ENCODE data around the gene ZNF700.
"Not testable (repeated sequence)": the region's sequence is repeated elsewhere in the genome, so short reads cannot be mapped to it uniquely, and the experiment has no call there.

The ZNF700 gene

DNA sequence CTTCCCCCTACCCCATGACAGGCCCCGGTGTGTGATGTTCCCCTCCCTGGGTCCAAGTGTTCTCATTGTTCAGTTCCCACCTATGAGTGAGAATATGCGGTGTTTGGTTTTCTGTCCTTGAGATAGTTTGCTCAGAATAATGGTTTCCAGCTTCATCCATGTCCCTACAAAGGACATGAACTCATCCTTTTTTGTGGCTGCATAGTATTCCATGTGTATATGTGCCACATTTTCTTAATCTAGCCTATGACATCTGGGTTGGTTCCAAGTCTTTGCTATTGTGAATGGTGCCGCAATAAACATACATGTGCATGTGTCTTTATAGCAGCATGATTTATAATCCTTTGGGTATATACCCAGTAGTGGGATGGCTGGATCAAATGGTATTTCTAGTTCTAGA, 13.5 kb downstream of the ZNF700 start:
- in situ Hi-C loops (cut with MboI; ENCODE audit: low sequenced_read_pairs): not testable (repeated sequence)

DNA sequence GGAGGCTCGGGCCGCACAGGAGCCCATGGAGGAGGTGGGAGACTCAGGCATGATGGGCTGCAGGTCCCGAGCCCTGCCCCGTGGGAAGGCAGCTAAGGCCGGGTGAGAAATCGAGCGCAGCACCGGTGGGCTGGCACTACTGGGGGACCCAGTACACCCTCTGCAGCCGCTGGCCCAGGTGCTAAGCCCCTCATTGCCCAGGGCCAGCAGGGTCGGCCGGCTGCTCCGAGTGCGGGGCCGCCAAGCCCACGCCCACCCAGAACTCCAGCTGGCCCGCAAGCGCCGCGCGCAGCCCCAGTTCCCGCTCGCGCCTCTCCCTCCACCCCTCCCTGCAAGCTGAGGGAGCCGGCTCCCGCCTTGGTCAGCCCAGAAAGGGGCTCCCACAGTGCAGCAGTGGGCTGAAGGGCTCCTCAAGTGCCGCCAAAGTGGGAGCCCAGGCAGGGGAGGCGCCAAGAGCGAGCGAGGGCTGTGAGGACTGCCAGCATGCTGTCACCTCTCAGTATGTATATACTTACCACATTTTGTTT, 16.5 kb downstream of the ZNF700 start:
- in situ Hi-C loops (cut with MboI; ENCODE audit: low sequenced_read_pairs): not testable (repeated sequence)

DNA sequence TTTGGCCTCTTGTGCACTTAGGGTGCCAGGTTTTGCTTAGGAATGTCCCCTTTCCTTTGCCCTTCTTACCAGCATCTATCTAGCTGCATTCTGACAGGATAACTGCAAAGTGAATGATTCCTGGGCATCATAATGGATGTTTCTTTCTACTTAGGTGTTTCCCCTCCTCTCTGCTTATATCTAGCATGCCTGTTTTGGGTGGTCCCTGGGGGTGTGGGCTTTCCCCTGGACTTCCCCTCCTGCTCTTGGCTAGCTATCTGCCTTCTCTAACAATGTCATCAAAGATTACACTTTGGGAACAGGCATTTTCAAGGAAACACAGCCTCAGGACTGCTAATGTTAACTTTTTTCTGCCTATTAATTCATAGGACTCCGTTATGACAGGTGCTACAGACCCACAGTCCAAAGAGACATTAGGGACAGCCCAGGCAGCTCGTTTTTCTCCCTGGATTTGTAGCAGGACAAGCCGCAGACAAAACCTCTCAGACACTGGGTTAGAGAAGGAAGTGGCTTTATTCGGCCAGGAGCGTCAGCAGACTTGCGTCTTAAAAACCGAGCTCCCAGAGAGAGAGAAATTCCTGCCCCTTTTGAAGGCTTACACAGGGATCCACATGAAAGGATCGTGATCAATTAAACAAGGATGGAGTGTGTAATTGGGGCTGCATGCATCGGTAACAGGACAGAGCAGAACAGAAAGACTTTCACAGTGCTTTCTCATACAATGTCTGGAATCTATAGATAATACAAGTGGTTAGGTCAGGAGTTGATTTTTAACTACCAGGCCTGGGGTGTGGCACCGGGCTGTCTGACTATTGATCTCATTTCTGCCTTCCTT, 17.3 kb downstream of the ZNF700 start:
- in situ Hi-C loops (cut with MboI; ENCODE audit: low sequenced_read_pairs): no loop called here

DNA sequence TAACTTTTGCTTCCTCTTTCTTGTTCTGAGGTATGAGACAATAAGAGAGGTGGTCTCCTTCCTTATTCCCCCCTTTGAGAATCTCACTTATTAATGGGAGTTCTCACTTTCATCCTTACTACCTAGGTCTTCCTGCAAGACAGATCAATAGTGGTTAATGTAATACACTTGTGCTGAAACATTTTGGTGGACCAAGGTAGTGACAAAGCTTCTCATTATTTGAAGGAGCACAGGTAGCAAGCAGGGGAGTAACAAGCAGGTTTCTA, 17.9 kb downstream of the ZNF700 start:
- in situ Hi-C loops (cut with MboI; ENCODE audit: low sequenced_read_pairs): no loop called here

DNA sequence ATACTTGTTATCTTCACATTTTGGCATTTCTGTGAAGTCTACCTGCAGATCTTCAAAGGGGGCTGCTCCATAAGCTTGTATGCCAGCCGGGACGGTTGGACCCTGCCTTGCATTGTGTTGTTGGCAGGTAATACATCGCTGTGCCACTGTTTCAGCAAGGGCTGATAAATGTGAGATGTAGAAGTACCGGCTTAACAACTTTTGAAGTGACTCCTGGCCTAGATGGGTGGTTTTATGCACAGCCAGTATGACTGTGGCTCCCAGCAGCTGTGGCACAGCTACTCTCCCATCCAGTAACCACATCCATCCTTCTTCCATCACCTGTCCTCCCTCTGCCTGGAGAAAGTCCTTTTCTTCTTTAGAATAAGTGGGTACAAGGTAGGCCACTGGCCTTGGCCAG, 19.7 kb downstream of the ZNF700 start:
- in situ Hi-C loops (cut with MboI; ENCODE audit: low sequenced_read_pairs): no loop called here

DNA sequence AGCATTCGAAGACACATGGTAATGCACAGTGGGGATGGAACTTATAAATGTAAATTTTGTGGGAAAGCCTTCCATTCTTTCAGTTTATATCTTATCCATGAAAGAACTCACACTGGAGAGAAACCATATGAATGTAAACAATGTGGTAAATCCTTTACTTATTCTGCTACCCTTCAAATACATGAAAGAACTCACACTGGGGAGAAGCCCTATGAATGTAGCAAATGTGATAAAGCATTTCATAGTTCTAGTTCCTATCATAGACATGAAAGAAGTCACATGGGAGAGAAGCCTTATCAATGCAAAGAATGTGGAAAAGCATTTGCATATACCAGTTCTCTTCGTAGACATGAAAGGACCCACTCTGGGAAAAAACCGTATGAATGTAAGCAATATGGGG, 23.7 kb downstream of the ZNF700 start:
- in situ Hi-C loops (cut with MboI; ENCODE audit: low sequenced_read_pairs): no loop called here

DNA sequence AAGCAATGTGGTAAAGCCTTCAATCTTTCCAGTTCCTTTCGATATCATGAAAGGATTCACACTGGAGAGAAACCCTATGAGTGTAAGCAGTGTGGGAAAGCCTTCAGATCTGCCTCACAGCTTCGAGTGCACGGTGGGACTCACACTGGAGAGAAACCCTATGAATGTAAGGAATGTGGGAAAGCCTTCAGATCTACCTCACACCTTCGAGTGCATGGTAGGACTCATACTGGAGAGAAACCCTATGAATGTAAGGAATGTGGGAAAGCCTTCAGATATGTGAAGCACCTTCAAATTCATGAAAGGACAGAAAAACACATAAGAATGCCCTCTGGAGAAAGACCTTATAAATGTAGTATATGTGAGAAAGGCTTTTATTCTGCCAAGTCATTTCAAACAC, 24.3 kb downstream of the ZNF700 start:
- in situ Hi-C loops (cut with MboI; ENCODE audit: low sequenced_read_pairs): no loop called here

DNA sequence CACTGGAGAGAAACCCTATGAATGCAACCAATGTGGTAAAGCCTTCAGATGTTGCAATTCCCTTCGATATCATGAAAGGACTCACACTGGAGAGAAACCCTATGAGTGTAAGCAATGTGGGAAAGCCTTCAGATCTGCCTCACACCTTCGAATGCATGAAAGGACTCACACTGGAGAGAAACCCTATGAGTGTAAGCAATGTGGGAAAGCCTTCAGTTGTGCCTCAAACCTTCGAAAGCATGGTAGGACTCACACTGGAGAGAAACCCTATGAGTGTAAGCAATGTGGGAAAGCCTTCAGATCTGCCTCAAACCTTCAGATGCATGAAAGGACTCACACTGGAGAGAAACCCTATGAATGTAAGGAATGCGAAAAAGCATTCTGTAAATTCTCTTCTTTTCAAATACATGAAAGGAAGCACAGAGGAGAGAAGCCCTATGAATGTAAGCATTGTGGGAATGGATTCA, 24.7 kb downstream of the ZNF700 start:
- in situ Hi-C loops (cut with MboI; ENCODE audit: low sequenced_read_pairs): not testable (repeated sequence)

DNA sequence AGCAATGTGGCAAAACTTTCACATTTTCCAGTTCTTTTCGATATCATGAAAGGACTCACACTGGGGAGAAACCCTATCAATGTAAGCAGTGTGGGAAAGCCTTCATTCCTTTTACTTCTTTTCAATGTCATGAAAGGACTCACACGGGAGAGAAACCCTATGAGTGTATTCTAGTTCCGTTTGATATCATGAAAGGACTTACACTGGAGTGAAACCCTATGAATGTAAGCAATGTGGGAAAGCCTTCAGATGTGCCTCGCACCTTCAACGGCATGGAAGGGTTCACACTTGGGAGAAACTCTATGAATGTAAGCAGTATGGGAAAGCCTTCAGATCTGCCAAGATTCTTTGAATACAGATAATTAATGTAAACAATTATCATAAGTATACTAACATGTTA, 25.4 kb downstream of the ZNF700 start:
- in situ Hi-C loops (cut with MboI; ENCODE audit: low sequenced_read_pairs): no loop called here

DNA sequence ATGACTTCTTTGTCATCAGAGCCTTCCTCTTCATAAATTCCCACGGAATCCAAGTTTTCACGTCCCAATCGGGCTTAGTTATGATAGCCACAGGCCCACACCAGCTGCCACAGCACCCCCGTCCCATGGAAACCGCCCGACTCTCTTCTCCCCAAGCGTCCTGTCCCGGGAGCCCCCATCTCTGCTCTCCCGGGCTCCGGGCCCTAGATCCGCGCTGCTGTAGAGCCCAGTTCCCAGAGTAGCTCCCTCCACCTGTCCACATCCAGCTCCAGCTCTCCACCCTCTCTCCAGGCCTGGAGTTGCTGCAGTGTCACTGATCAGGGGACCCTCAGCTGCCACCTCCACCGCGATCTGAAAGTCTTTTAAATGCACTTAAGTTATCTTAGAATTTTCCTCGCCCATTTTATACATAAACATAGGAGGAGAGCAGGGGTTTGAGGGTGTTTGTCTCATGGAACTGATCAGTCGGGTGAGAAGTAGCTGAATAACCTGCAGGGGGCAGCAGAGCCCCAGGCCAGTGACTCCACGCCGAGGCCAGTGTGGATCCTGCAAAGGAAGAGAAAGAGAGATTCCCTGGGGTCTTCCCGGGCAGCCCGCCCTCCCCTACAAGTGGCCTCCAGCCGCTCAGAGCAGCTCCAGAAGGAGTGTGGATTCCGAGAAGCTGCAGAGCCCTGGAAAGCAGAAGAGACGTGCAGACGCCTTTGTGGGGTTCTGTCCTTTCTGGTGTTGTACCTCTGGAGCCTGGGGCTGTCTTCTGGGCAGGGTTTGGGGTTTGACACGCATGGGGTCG, 38.9 kb downstream of the ZNF700 start:
- in situ Hi-C loops (cut with MboI; ENCODE audit: low sequenced_read_pairs): no loop called here

DNA sequence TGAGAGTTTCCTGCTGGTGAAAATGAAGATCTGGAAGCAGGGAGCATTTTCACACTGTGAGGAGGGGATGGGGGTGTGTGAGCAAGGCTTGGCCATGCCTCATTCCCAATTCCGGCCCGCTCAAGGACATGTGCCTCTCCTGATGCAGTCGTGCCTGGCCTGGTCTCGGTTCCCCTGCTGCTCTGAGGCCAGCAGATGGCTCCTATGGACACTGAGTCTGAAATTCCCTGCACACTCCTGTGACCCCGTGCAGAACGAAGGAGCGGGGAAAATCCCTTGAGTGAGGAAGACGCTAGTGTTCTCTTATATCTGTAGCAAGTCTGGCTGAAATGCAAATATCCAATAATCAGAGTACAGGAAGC, 39.6 kb downstream of the ZNF700 start:
- in situ Hi-C loops (cut with MboI; ENCODE audit: low sequenced_read_pairs): no loop called here

DNA sequence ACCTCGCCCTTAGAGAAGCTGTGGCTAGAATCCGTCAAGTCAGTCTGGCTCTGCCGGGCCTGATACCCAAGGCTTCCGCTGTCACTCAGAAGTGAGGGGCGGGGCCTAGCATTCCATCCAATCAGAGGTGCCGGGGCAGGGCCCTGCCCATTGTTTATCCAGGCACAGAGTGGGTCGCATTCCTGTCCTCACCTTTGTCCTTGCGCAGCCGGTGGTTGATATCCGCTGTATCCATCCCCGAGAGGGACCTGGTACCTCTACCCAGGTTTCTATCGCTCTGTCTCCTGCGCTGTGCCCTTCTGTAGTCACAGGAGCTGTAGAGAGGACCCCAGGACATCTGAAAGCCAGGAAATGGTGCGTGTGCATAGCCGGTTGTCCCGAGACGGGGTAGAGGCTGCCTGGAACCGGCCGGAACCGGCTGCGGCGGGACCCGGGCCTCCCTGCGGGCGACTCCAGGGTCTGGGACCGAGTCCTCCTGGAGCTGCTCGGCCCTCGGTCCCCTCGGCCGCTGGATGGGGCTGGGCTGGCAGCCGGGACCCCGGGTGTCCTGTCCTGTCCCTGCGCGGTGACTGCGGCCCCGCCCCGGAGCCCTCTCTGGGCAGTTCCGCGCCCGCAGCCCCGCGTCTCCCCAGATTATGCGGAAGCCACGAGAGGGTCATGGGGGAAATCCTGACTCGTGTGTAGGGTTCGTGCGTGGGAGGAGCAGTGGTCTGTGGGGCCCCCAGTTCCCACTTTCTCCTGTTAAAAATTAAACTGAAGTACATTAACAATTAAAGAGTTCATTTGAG, 40.1 kb downstream of the ZNF700 start, which contains the start of gene ZNF763:
ZNF763 (plus strand) TSS at position 183 of the 788 bp plus-strand sequence; CDS start at position 352, 169 bp downstream.
- in situ Hi-C loops (cut with MboI; ENCODE audit: low sequenced_read_pairs): no loop called here

DNA sequence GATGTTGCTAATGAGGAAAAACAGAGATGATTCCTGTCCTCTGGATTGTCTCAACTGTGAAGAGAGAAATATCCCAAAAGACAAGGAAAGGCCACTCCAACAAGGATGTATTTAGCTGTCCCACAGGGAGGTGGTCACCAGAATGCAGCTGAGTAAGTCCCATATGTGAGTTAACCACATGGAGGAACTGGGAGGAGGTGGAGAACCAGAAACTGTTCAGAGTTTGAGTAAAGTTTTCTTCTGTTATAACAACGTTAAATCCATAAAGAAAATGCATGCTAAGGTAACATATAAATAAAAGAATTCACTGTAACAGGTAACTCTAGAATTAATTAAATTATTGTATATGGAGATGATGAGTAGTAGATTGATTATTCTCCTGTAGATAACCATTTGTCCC, 45.3 kb downstream of the ZNF700 start:
- in situ Hi-C loops (cut with MboI; ENCODE audit: low sequenced_read_pairs): no loop called here

DNA sequence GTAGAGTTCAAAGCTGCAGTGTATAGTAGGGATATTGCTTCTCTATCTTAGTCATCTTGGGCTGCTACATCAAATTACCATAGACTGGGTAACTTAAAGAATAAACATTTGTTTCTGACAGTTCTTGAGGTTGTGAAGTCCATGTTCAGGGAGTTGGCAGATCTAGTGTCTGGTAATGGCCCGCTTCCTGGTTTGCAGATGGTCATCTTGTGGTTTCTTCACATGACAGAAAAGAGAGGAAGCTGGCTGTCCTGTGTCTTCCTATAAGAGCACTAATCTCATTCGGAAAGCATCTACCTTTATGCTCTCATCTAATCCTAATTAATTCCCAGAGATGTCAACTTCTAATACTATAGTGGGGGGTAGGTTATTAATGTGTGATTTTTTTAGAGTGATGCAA, 46.1 kb downstream of the ZNF700 start:
- in situ Hi-C loops (cut with MboI; ENCODE audit: low sequenced_read_pairs): no loop called here

DNA sequence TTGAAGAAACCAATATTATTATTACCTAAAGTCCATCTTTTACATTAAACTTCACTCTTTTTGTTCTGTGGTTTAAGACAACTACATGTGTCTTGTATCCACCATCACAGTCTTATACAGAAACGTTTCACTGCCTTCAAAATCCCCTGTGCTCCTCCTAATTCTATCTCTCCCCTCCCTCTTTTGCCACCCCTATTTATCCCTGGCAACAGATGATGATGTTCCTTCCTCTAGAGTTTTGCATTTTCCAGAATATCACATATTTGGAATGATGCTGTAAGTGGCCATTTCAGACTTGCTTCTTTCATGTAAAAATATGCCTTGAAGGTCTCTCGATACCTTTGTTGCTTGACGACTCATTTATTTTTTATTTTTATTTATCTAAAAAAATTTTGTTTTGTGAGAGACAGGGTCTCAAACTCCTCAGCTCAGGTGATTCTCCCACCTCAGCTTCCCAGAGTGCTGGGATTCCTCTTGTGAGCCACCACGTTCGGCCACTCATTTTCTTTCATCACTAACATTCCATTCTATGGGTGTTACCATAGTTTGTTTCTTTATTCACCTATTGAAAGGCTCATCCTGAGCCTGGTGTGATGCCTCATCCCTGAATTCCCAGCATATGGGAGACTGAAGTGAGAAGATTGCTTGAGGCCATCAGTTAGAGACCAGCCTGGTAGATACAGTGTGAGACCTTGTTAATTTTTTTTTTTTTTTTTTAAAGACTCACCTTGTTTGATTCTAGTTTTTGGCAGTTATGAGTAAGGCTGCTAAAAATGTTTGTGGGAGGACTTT, 48.3 kb downstream of the ZNF700 start:
- in situ Hi-C loops (cut with MboI; ENCODE audit: low sequenced_read_pairs): no loop called here

DNA sequence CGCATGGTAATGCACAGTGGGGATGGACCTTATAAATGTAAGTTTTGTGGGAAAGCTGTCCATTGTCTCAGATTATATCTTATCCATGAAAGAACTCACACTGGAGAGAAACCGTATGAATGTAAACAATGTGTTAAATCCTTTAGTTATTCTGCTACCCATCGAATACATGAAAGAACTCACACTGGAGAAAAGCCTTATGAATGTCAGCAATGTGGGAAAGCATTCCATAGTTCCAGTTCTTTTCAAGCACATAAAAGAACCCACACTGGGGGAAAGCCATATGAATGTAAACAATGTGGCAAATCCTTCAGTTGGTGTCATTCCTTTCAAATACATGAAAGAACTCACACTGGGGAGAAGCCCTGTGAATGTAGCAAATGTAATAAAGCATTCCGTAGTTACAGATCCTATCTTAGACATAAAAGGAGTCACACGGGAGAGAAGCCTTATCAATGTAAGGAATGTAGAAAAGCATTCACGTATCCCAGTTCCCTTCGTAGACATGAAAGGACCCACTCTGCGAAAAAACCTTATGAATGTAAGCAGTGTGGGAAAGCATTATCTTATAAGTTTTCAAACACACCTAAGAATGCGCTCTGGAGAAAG, 53.7 kb downstream of the ZNF700 start:
- in situ Hi-C loops (cut with MboI; ENCODE audit: low sequenced_read_pairs): no loop called here

DNA sequence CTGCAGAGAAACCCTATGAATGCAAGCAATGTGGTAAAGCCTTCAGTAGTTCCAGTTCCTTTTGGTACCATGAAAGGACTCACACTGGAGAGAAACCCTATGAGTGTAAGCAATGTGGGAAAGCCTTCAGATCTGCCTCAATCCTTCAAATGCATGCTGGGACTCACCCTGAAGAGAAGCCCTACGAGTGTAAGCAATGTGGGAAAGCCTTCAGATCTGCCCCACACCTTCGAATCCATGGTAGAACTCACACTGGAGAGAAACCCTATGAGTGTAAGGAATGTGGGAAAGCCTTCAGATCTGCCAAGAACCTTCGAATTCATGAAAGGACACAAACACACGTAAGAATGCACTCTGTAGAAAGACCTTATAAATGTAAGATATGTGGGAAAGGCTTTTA, 54.6 kb downstream of the ZNF700 start:
- in situ Hi-C loops (cut with MboI; ENCODE audit: low sequenced_read_pairs): no loop called here

DNA sequence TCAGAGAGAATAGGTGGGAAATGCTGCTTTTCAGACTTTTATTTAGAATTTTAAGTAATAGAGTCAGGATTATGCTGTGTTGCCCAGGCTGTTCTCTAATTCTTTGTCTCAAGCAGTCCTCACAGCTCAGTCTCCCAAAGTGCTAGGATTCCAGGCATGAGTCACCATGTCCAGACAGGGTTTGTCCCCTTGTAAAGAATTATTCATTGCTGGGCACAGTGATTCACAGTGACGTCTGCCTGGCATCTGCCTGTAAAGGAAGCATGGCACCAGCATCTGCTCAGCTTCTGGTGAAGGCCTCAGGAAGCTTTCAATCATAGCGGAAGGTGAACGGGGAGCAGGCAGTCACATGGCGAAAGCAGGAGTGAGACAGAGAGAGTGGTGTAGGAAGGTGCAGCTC, 57.6 kb downstream of the ZNF700 start:
- in situ Hi-C loops (cut with MboI; ENCODE audit: low sequenced_read_pairs): no loop called here

DNA sequence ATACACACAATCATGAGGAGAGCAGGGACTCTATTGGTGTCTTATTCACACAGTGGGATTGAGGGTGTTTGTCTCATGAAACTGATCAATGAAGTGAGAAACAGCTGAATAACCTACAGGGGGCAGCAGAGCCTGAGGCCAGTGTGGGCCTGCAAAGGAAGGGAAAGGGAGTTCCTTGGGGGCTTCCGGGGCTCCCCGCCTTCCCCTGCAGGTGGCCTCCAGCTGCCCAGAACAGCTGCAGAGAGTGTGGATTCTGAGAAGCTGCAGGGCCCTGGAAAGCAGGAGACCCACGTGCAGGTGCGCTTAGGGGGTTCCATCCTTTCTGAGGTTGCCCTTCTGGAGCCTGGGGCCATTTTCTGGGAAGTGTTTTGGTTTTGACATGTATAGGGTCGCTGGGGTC, 60.1 kb downstream of the ZNF700 start:
- in situ Hi-C loops (cut with MboI; ENCODE audit: low sequenced_read_pairs): no loop called here

DNA sequence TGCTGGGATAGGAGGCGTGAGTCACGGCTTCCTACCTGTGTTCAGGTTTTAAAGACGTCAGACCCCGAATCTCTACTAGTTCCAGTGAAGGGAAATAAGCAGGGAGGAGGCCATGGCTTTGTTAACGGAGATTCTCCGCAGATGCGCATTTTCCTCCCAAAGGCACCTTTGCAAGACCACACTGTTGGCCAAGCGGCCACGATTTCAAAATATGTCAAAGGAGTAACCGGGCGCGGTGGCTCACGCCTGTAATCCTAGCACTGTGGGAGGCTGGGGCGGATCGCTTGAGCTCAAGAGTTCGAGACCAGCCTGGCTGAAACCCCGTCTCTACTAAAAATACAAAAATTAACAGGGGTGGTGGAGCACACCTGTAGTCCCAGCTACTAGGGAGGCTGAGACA, 61.8 kb downstream of the ZNF700 start:
- in situ Hi-C loops (cut with MboI; ENCODE audit: low sequenced_read_pairs): no loop called here

Measured in HL-60/S4 (cell line).